SU-DHL-6 (cell line): ENCODE results near the gene RECQL.

ENCODE experiments used
- H2AFZ ChIP-seq: fragments of 200-600 bp; sonication (generic); 2 replicates; pipeline ENCODE4 v1.6.1; 2014; ENCODE audit warnings: low read depth, mild to moderate bottlenecking, moderate library complexity, mixed read lengths, antibody characterized with exemption, low read length; ENCODE audit not compliant: severe bottlenecking
- H3F3A ChIP-seq: fragments of 200-600 bp; shearing (Covaris generic); 2 replicates; pipeline ENCODE4 v1.6.0; 2016; ENCODE audit warnings: antibody characterized with exemption, mild to moderate bottlenecking; ENCODE audit not compliant: insufficient read depth
- H3K27ac ChIP-seq: fragments of 200-600 bp; sonication (generic); 2 replicates; pipeline ENCODE4 v1.5.1; 2016; ENCODE audit warnings: low read depth, mild to moderate bottlenecking, low read length, moderate library complexity, mixed read lengths
- H3K27me3 ChIP-seq: fragments of 200-600 bp; sonication (generic), shearing (Covaris generic); 2 replicates; pipeline ENCODE4 v1.6.0; 2014; ENCODE audit warnings: mild to moderate bottlenecking, low read length
- H3K36me3 ChIP-seq: fragments of 200-600 bp; sonication (generic); 2 replicates; pipeline ENCODE4 v1.6.1; 2014; ENCODE audit warnings: mild to moderate bottlenecking, low read length, mixed read lengths
- H3K4me2 ChIP-seq: fragments of 300-600, 200-600 bp; shearing (Covaris generic), sonication (generic); 2 replicates; pipeline ENCODE4 v1.6.0; 2014; ENCODE audit warnings: low read length, low read depth, mild to moderate bottlenecking; ENCODE audit not compliant: poor library complexity, severe bottlenecking
- H3K4me3 ChIP-seq: fragments of 200-600 bp; sonication (generic); 2 replicates; pipeline ENCODE4 v1.5.1; 2014; ENCODE audit warnings: antibody characterized with exemption, low read length, mild to moderate bottlenecking, mixed read lengths; ENCODE audit not compliant: insufficient read depth, poor library complexity, severe bottlenecking
- H3K79me2 ChIP-seq: fragments of 200-600 bp; sonication (generic); 2 replicates; pipeline ENCODE4 v1.6.1; 2014; ENCODE audit warnings: mild to moderate bottlenecking, low read length, moderate library complexity; ENCODE audit not compliant: insufficient read depth
- H3K9ac ChIP-seq: fragments of 200-600 bp; sonication (generic); 2 replicates; pipeline ENCODE4 v1.7.0; 2014; ENCODE audit warnings: mild to moderate bottlenecking, low read length
- H3K9me2 ChIP-seq: fragments of 200-600 bp; sonication (generic); replicated peaks from 2 replicates; pipeline ENCODE4 v1.6.1; 2014; ENCODE audit warnings: low read length; ENCODE audit not compliant: insufficient read depth
- H3K9me3 ChIP-seq: fragments of 200-600 bp; sonication (generic); 2 replicates; pipeline ENCODE4 v1.6.1; 2014; ENCODE audit warnings: low read length, mixed read lengths; ENCODE audit not compliant: insufficient read depth
- H4K20me1 ChIP-seq: fragments of 200-600 bp; sonication (generic); 2 replicates; pipeline ENCODE4 v1.6.1; 2014; ENCODE audit warnings: low read depth, mild to moderate bottlenecking, antibody characterized with exemption, low read length, moderate library complexity, mixed read lengths
- EZH2phosphoT487 ChIP-seq: fragments of 200-600 bp; sonication (generic), shearing (Covaris generic); conservative IDR thresholded peaks from 2 replicates; pipeline ENCODE4 v1.6.1; 2018; ENCODE audit warnings: mild to moderate bottlenecking, antibody characterized with exemption, low read length, moderate library complexity, mixed read lengths
- TF ChIP-seq, protein P1 (sequence below): fragments of 200-600 bp; sonication (generic); IDR thresholded peaks from one replicate; pipeline ENCODE4 v1.5.1; 2017; ENCODE audit warnings: antibody characterized with exemption, mild to moderate bottlenecking, low read length, moderate library complexity; ENCODE audit not compliant: insufficient read depth, poor library complexity, severe bottlenecking

The RECQL gene

DNA sequence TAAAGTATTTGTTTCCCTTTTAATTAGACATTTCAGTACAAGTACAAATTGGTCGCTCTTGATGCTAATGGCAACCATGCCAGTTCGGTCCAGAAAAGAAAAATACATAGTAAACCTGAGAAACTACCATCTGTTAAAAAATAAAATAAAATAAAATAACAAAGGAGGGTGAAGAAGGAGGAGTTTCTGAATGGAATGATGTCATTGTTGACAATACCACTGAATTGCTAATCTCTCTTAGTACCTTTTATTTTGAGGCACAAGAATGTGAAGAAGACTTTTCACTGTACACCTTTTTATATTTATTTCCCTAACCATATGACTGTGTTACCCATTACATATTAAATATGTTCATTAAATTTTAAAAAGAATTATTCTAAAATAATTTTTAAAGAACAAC is 44.1 kb upstream of the RECQL start:
- Histone ChIP-seq H3K4me3 (no peak overlapping the region), H2AFZ (no peak overlapping the region), H3K27me3 (no peaks in the 10 kb centered on the region), H3K4me2 (no peak overlapping the region), H3K79me2 (no peaks in the 10 kb centered on the region), H3K9me2 (no peaks in the 10 kb centered on the region), H3K9ac (no peak overlapping the region), H4K20me1 (no peaks in the 10 kb centered on the region), H3K36me3 (no peaks in the 10 kb centered on the region), H3F3A (no peaks in the 10 kb centered on the region), H3K9me3 (no peaks in the 10 kb centered on the region), H3K27ac (no peak overlapping the region)
- TF ChIP-seq EZH2phosphoT487: no peak
- TF ChIP-seq, protein P1, sequence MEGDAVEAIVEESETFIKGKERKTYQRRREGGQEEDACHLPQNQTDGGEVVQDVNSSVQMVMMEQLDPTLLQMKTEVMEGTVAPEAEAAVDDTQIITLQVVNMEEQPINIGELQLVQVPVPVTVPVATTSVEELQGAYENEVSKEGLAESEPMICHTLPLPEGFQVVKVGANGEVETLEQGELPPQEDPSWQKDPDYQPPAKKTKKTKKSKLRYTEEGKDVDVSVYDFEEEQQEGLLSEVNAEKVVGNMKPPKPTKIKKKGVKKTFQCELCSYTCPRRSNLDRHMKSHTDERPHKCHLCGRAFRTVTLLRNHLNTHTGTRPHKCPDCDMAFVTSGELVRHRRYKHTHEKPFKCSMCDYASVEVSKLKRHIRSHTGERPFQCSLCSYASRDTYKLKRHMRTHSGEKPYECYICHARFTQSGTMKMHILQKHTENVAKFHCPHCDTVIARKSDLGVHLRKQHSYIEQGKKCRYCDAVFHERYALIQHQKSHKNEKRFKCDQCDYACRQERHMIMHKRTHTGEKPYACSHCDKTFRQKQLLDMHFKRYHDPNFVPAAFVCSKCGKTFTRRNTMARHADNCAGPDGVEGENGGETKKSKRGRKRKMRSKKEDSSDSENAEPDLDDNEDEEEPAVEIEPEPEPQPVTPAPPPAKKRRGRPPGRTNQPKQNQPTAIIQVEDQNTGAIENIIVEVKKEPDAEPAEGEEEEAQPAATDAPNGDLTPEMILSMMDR: no peak

DNA sequence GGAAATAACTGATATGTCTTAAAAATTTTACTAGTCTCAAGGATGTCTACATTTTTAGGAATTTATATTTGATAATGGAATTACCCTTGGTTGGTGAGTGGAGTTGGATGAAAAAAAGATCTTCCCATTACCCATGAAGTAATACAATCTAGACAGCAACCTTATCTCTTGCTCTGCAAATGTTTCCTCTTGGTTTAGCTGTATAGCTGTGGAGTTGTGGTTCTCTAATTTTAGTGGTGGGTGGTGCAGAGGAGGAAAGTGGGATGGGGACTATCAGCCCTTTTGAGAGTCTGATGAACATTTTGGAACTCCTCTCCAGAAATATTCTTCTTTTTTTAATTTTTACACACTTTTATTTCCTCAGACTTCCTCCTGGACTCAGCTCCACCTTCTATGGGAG is 41.7 kb upstream of the RECQL start:
- no peaks in the 10 kb centered on the region for H3K27me3 ChIP-seq
- no peaks in the 10 kb centered on the region for H3K9me3 ChIP-seq
- no peaks in the 10 kb centered on the region for H3F3A ChIP-seq
- no peaks in the 10 kb centered on the region for H3K36me3 ChIP-seq
- no peak overlapping the region for H3K4me2 ChIP-seq
- no peaks in the 10 kb centered on the region for H3K9me2 ChIP-seq
- TF ChIP-seq, protein P1: no peak
- no peak for TF ChIP-seq EZH2phosphoT487
- no peak overlapping the region for H3K27ac ChIP-seq
- no peak overlapping the region for H3K4me3 ChIP-seq
- H3K9ac ChIP-seq: no peak overlapping the region
- H2AFZ ChIP-seq: no peak overlapping the region
- no peaks in the 10 kb centered on the region for H4K20me1 ChIP-seq
- no peaks in the 10 kb centered on the region for H3K79me2 ChIP-seq

DNA sequence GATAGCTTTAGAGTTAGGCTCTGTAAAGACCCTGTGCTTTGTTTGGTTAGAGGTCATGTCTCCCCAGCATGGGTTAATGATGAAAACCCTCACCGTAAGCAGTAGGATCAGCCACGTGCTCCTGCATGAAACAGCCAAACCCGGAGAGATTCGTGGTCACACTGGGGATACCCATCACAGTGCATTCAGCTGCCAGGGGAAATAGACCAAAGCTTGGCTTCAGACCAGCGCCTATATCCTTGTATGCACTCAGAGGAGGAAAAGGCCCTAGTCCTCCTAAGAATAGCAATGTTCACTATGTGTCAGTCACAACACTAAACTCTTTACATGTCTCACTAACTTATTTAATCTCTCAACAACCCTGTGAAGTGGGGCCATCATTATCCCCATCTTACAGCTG is 41.0 kb upstream of the RECQL start:
- Histone ChIP-seq H3K9me3 (no peaks in the 10 kb centered on the region), H4K20me1 (no peaks in the 10 kb centered on the region), H3K9ac (no peak overlapping the region), H3K79me2 (no peaks in the 10 kb centered on the region), H3K36me3 (no peaks in the 10 kb centered on the region), H3K9me2 (no peaks in the 10 kb centered on the region), H2AFZ (no peak overlapping the region), H3K27me3 (no peaks in the 10 kb centered on the region), H3K4me2 (no peak overlapping the region), H3K4me3 (no peak overlapping the region), H3F3A (no peaks in the 10 kb centered on the region), H3K27ac (no peak overlapping the region)
- no peak for TF ChIP-seq EZH2phosphoT487
- TF ChIP-seq, protein P1: no peak

DNA sequence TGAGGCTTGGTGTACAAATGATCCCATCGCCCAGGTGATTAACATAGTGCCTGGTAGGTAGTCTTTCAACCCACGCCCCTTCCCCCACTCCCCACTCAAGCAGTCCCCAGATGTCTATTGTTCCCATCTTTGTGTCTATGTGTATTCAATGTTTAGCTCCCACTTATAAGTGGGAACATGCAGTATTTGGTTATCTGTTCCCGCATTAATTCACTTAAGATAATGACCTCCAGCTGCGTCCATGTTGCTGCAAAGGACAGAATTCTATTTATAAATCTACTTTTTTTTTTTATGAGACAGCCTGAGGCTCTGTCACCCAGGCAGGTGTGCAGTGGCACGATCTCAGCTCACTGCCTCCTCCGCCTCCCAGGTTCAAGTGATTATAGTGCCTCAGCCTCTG is 40.3 kb upstream of the RECQL start:
- Histone ChIP-seq H4K20me1 (no peaks in the 10 kb centered on the region), H3K27me3 (no peaks in the 10 kb centered on the region), H3K4me3 (no peak overlapping the region), H2AFZ (no peak overlapping the region), H3K9ac (no peak overlapping the region), H3K9me2 (no peaks in the 10 kb centered on the region), H3K79me2 (no peaks in the 10 kb centered on the region), H3F3A (no peaks in the 10 kb centered on the region), H3K9me3 (no peaks in the 10 kb centered on the region), H3K27ac (no peak overlapping the region), H3K4me2 (no peak overlapping the region), H3K36me3 (no peaks in the 10 kb centered on the region)
- TF ChIP-seq, protein P1: no peak
- TF ChIP-seq EZH2phosphoT487: no peak
